GM12878 (cell line): ENCODE data around the gene KCNH6. TPM values are rescaled to one million over a fixed set of nuclear protein-coding genes. Genes with fewer than 3 reads are reported as not detected.

Source experiments
- ATAC-seq: fragments of 200-7000 bp; cut with Tn5 transposase; 3 replicates; pipeline ENCODE4 v1.9.1; 2020; ENCODE audit warnings: mild to moderate bottlenecking, moderate library complexity
- BruUV-seq: library from RNA; stranded (reverse); fragments of 400-500 nt; replicated peaks from 2 replicates; lab custom pipeline; 2021; lab: Mats Ljungman, UMichigan
- CTCF ChIA-PET: fragments of 300-600 bp; sonication (Branson Sonifier 250); formaldehyde crosslinking; extraction: SDS; loops from one replicate; lab custom pipeline; 2021; ENCODE audit warnings: inconsistent platforms; lab: Yijun Ruan, JAX
- POLR2A ChIA-PET: fragments of 350-600 bp; formaldehyde crosslinking; extraction: SDS; loops from one replicate; lab custom pipeline; 2021; ENCODE audit warnings: inconsistent platforms; lab: Charles Lee
- RAD21 ChIA-PET: fragments of 300-600 bp; sonication (Branson Sonifier 250); formaldehyde crosslinking; loops from one replicate; lab custom pipeline; 2023; ENCODE audit warnings: antibody characterized with exemption; ENCODE audit not compliant: unreplicated experiment; lab: Charles Lee
- SMC1A ChIA-PET: fragments of 300-600 bp; sonication (Branson Sonifier 250); formaldehyde crosslinking; loops from one replicate; lab custom pipeline; 2023; ENCODE audit not compliant: unreplicated experiment, uncharacterized antibody; lab: Charles Lee
- DNase-seq: peaks from one replicate; pipeline ENCODE4 v3.0.0-alpha.2; 2011; ENCODE audit warnings: low read depth, low spot score
- FAIRE-seq: peaks from 3 replicates; lab custom pipeline; 2011; peaks lifted over from hg19 to GRCh38; lab: Jason Lieb, UNC
- H2AFZ ChIP-seq: 2 replicates; pipeline ENCODE4 v1.6.0; 2011; ENCODE audit warnings: low read depth, low read length, control low read depth; ENCODE audit not compliant: control insufficient read depth
- H3K27ac ChIP-seq: 2 replicates; pipeline ENCODE4 v1.5.1; 2011; ENCODE audit warnings: control low read depth; ENCODE audit not compliant: control insufficient read depth, insufficient read depth
- H3K27me3 ChIP-seq, 2 experiments: replicated peaks in 1 of 2; 2 replicates each; pipeline versions ENCODE4 v1.6.0 to v1.6.1; 2011; ENCODE audit warnings: low read length in 1 of 2; ENCODE audit not compliant: control insufficient read depth in 2 of 2, insufficient read depth in 2 of 2
- H3K36me3 ChIP-seq, 2 experiments: 2 replicates each; pipeline ENCODE4 v1.5.1; 2011; ENCODE audit warnings: low read length in 1 of 2; ENCODE audit not compliant: control insufficient read depth in 2 of 2, insufficient read depth in 2 of 2
- H3K4me1 ChIP-seq: 2 replicates; pipeline ENCODE4 v1.6.1; 2011; ENCODE audit warnings: mild to moderate bottlenecking, low read length, moderate library complexity, mixed read lengths; ENCODE audit not compliant: control insufficient read depth, insufficient read depth
- H3K4me2 ChIP-seq: 2 replicates; pipeline ENCODE4 v1.6.0; 2011; ENCODE audit warnings: control low read depth; ENCODE audit not compliant: control insufficient read depth, insufficient read depth
- H3K4me3 ChIP-seq: fragments of 200-600 bp; sonication (generic); 2 replicates; pipeline ENCODE4 v1.5.1; 2016
- H3K79me2 ChIP-seq: 2 replicates; pipeline ENCODE4 v1.6.0; 2011; ENCODE audit warnings: low read length; ENCODE audit not compliant: control insufficient read depth, insufficient read depth
- H3K9ac ChIP-seq: 2 replicates; pipeline ENCODE4 v1.8.0; 2011; ENCODE audit warnings: low read length, control low read depth, mixed read lengths; ENCODE audit not compliant: control insufficient read depth, insufficient read depth
- H3K9me3 ChIP-seq: replicated peaks from 3 replicates; pipeline ENCODE4 v1.5.1; 2011; ENCODE audit warnings: mild to moderate bottlenecking, low read length; ENCODE audit not compliant: control insufficient read depth, insufficient read depth
- H4K20me1 ChIP-seq: 2 replicates; pipeline ENCODE4 v1.6.0; 2011; ENCODE audit not compliant: control insufficient read depth, insufficient read depth
- BCL11A ChIP-seq: IDR thresholded peaks from 2 replicates; pipeline ENCODE4 v1.6.1; 2011; ENCODE audit warnings: low read depth, low read length
- DPF2 ChIP-seq: fragments of 450-650 bp; IDR thresholded peaks from 2 replicates; pipeline ENCODE4 v1.6.1; 2017; ENCODE audit warnings: mild to moderate bottlenecking
- GABPA ChIP-seq: IDR thresholded peaks from 2 replicates; pipeline ENCODE4 v1.6.1; 2014; ENCODE audit warnings: antibody characterized with exemption, low read depth, mild to moderate bottlenecking, inconsistent platforms
- JUND ChIP-seq: IDR thresholded peaks from 2 replicates; pipeline ENCODE4 v1.6.1; 2012; ENCODE audit warnings: low read depth, mild to moderate bottlenecking, low read length, improper control_type of control experiment, moderate library complexity
- MEF2A ChIP-seq: IDR thresholded peaks from 2 replicates; pipeline ENCODE4 v1.6.1; 2011; ENCODE audit warnings: low read depth, mild to moderate bottlenecking, low read length, moderate library complexity; ENCODE audit not compliant: insufficient read depth
- MEF2B ChIP-seq: fragments of 450-650 bp; IDR thresholded peaks from 2 replicates; pipeline ENCODE4 v1.6.1; 2018; ENCODE audit warnings: mild to moderate bottlenecking, moderate library complexity; ENCODE audit not compliant: partially characterized antibody, poor library complexity, severe bottlenecking
- MYC ChIP-seq: IDR thresholded peaks from 2 replicates; pipeline ENCODE4 v1.6.1; 2011; ENCODE audit warnings: mild to moderate bottlenecking, low read length, moderate library complexity, inconsistent platforms; ENCODE audit not compliant: insufficient read depth, insufficient replicate concordance, insufficient read length, severe bottlenecking
- NBN ChIP-seq: fragments of 450-650 bp; IDR thresholded peaks from 2 replicates; pipeline ENCODE4 v1.6.1; 2016
- RELB ChIP-seq: fragments of 450-650 bp; IDR thresholded peaks from 2 replicates; pipeline ENCODE4 v1.6.1; 2017; ENCODE audit warnings: low read depth, mild to moderate bottlenecking, moderate library complexity
- SIN3A ChIP-seq: IDR thresholded peaks from 2 replicates; pipeline ENCODE4 v1.6.1; 2012; ENCODE audit warnings: low read depth, low read length, improper control_type of control experiment
- STAT3 ChIP-seq: IDR thresholded peaks from 2 replicates; pipeline ENCODE4 v1.6.1; 2011; ENCODE audit warnings: low read depth, low read length, improper control_type of control experiment
- TCF12 ChIP-seq: IDR thresholded peaks from 2 replicates; pipeline ENCODE4 v1.6.1; 2011; ENCODE audit warnings: low read depth, mild to moderate bottlenecking, low read length
- WGBS: methylation state at CpG from one replicate; pipeline ENCODE4 v1.1.6; 2016; ENCODE audit warnings: low lambda C conversion rate; ENCODE audit not compliant: insufficient replicate concordance, insufficient coverage; ENCODE audit errors: missing lambda C conversion rate; 5-methylcytosine and 5-hydroxymethylcytosine counted together
- in situ Hi-C: fragments of 300-500 bp; cut with MboI; formaldehyde crosslinking; loops from 9 replicates; pipeline ENCODE4 v1.14.3; 2018; ENCODE audit warnings: mixed read lengths
- intact Hi-C: fragments of 100-400 bp; cut with micrococcal nuclease; formaldehyde crosslinking; loops from one replicate; pipeline ENCODE4 v1.14.2; 2022; ENCODE audit not compliant: unreplicated experiment
- polyA plus RNA-seq, 11 experiments: library from polyadenylated mRNA; depleted of rRNA in 4 of 11; unstranded in 6 of 11; stranded (reverse) in 5 of 11; fragments of >200 nt; fragmentation: Nextera tagmentation in 4 of 11; fragmentation: Illumina TruSeq in 1 of 11; extraction: Ambion mirVana in 4 of 11; extraction: Trizol in 1 of 11; gene quantifications; 1 replicate in 1 of 11; 2 replicates in 10 of 11; pipeline versions ENCODE4 v1.2.1 to v1.2.3, GENCODE V29; 2011 to 2016; ENCODE audit warnings: inconsistent platforms in 2 of 11, missing spikeins in 2 of 11, low read depth in 1 of 11
- total RNA-seq, 4 experiments: library from RNA; depleted of rRNA in 3 of 4; stranded (reverse); fragments of >200 nt in 3 of 4; fragmentation: Illumina TruSeq in 1 of 4; extraction: Trizol in 1 of 4; gene quantifications; 2 replicates each; pipeline versions ENCODE4 v1.2.1 to v1.2.3, GENCODE V29; 2013 to 2021
- TF ChIP-seq, protein P1 (sequence below): IDR thresholded peaks from 2 replicates; pipeline ENCODE4 v1.6.1; 2011; ENCODE audit warnings: low read depth, mild to moderate bottlenecking, low read length, moderate library complexity, borderline replicate concordance; ENCODE audit errors: extremely low read depth

The KCNH6 gene
- total and polyA plus RNA-seq, 10 of the 15 experiments (the other 5 are each of a cell fraction or from before 2014, with no cell fraction given): not detected

GRCh38 chr17:63474174-63474573 is 49.0 kb upstream of the KCNH6 start:
- no peaks in the 10 kb centered on the region for H3K36me3 ChIP-seq
- H3K9ac ChIP-seq: no peak overlapping the region
- FAIRE-seq (no peak), DNase-seq (no peak), ATAC-seq (no peak)
- POLR2A ChIA-PET: no interaction called here
- no peak overlapping the region for H2AFZ ChIP-seq
- intact Hi-C loops: no loop called here
- H3K4me3 ChIP-seq: no peak overlapping the region
- H3K27me3 ChIP-seq: peaks cover 9 to 13% of the 10 kb centered on the region in 2 experiments
- no TSS peak for BruUV-seq
- SMC1A ChIA-PET: no interaction called here
- H3K9me3 ChIP-seq: no peaks in the 10 kb centered on the region
- CTCF ChIA-PET: no interaction called here
- no peak for TF ChIP-seq DPF2
- TF ChIP-seq MYC: no peak
- TF ChIP-seq JUND: no peak
- TF ChIP-seq GABPA: no peak
- TF ChIP-seq BCL11A: no peak
- no peak for TF ChIP-seq TCF12
- TF ChIP-seq STAT3: no peak
- TF ChIP-seq SIN3A: no peak
- TF ChIP-seq, protein P1, sequence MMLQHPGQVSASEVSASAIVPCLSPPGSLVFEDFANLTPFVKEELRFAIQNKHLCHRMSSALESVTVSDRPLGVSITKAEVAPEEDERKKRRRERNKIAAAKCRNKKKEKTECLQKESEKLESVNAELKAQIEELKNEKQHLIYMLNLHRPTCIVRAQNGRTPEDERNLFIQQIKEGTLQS: no peak
- no peak for TF ChIP-seq MEF2B
- no peak for TF ChIP-seq RELB
- TF ChIP-seq MEF2A: no peak
- no peak for TF ChIP-seq NBN
- no peaks in the 10 kb centered on the region for H4K20me1 ChIP-seq
- H3K27ac ChIP-seq: no peak overlapping the region
- H3K4me2 ChIP-seq: no peak overlapping the region
- no peaks in the 10 kb centered on the region for H3K79me2 ChIP-seq
- in situ Hi-C loops: no loop called here
- peaks cover 5% of the 10 kb centered on the region for H3K4me1 ChIP-seq
- RAD21 ChIA-PET: no interaction called here
- 0% methylated on average over 3 of the region's 3 CpGs for WGBS
